ENCODE measurements around the gene TPM4. TPM values are rescaled to one million over a fixed set of nuclear protein-coding genes. Genes with fewer than 3 reads are reported as not detected.

TPM4 gene
- total and polyA plus RNA-seq, 2 of the 13 experiments (the other 11 are each of a cell fraction or from before 2014, with no cell fraction given) = 180 to 188 TPM

DNA sequence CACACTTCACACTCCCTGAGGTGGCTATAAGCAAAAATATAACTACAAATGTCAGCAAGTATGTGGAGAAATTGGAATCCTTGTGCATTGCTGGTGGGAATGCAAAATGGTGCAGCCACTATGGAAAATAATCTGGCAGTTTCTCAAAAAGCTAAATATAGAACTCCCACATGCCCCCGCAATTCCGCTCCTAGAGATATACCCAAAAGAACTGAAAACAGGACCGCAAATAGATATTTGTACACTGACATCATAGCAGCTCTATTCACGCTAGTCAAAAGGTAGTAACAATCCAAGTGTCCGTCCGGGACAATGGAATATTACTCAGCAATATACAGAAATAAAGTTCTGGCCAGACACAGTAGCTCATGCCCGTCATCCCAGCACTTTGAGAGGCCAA lies 31.5 kb upstream of the TPM4 start:
- no peak for FAIRE-seq
- DNase-seq (ENCODE audit: low spot score) = no peak
- ChIA-PET POLR2A (no interaction called here), CTCF (ENCODE audit: low intra/inter-chr PET ratio, low total read pairs) (no interaction called here)
- in situ Hi-C loops (cut with HindIII; ENCODE audit: extremely low pct_ligation_motif_present, low pct_unique_long_range_greater_than_20kb) = loop anchor here (5.0 to 25.0 kb wide), 2 partner anchors 138 to 343 kb away; no protein-coding TSS in a partner anchor
- Histone ChIP-seq H3K27ac (ENCODE audit: extremely low read length, insufficient read depth, low read length) (no peak overlapping the region), H3K9me3 (ENCODE audit: low read length) (no peaks in the 10 kb centered on the region), H2AFZ (ENCODE audit: low read length) (no peak overlapping the region), H3K9ac (ENCODE audit: insufficient read depth, low read depth, low read length) (no peak overlapping the region), H3K4me1 (ENCODE audit: insufficient read depth, low read length) (peaks cover 17% of the 10 kb centered on the region), H3K4me3 (replicated peaks in 1 of 3; ENCODE audit: insufficient read depth in 1 of 3, low read depth in 2 of 3, low read length in 3 of 3) (no peak overlapping the region), H4K20me1 (ENCODE audit: insufficient read depth, low read length) (no peaks in the 10 kb centered on the region), H3K79me2 (ENCODE audit: insufficient read depth, low read length) (no peaks in the 10 kb centered on the region), H3K4me2 (ENCODE audit: low read depth, low read length) (no peak overlapping the region), H3K36me3 (replicated peaks in 1 of 2; ENCODE audit: control insufficient read depth in 1 of 2, insufficient read depth in 2 of 2, low read length in 2 of 2) (no peaks in the 10 kb centered on the region), H3K27me3 (ENCODE audit: control insufficient read depth in 1 of 2, insufficient read depth in 2 of 2, low read length in 2 of 2) (no peaks in the 10 kb centered on the region)
- BruUV-seq (replicated peaks) = no TSS peak
- no peak for TF ChIP-seq ZNF598 (CRISPR knock-in tag; IDR thresholded peaks at IDR 0.05; ENCODE audit: borderline replicate concordance)
- TF ChIP-seq AHR (CRISPR knock-in tag; IDR thresholded peaks at IDR 0.05) = no peak
- no peak for TF ChIP-seq ZNF431 (CRISPR knock-in tag; IDR thresholded peaks at IDR 0.05; ENCODE audit: borderline replicate concordance, low read depth)
- no peak for TF ChIP-seq ZNF430 (CRISPR knock-in tag; IDR thresholded peaks at IDR 0.05)
- TF ChIP-seq ZNF547 (CRISPR knock-in tag; IDR thresholded peaks at IDR 0.05) = no peak
- no peak for TF ChIP-seq NPAS2 (CRISPR knock-in tag; IDR thresholded peaks at IDR 0.05; ENCODE audit: borderline replicate concordance)
- TF ChIP-seq, protein P1, sequence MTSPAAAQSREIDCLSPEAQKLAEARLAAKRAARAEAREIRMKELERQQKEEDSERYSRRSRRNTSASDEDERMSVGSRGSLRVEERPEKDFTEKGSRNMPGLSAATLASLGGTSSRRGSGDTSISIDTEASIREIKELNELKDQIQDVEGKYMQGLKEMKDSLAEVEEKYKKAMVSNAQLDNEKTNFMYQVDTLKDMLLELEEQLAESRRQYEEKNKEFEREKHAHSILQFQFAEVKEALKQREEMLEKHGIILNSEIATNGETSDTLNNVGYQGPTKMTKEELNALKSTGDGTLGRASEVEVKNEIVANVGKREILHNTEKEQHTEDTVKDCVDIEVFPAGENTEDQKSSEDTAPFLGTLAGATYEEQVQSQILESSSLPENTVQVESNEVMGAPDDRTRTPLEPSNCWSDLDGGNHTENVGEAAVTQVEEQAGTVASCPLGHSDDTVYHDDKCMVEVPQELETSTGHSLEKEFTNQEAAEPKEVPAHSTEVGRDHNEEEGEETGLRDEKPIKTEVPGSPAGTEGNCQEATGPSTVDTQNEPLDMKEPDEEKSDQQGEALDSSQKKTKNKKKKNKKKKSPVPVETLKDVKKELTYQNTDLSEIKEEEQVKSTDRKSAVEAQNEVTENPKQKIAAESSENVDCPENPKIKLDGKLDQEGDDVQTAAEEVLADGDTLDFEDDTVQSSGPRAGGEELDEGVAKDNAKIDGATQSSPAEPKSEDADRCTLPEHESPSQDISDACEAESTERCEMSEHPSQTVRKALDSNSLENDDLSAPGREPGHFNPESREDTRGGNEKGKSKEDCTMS (CRISPR knock-in tag; conservative IDR thresholded peaks at IDR 0.05) = no peak
- TF ChIP-seq ZNF747 (CRISPR knock-in tag; IDR thresholded peaks at IDR 0.05; ENCODE audit: borderline replicate concordance) = no peak
- no peak for TF ChIP-seq KDM5A (IDR thresholded peaks at IDR 0.05; ENCODE audit: borderline replicate concordance, low read length)
- TF ChIP-seq, protein P2, sequence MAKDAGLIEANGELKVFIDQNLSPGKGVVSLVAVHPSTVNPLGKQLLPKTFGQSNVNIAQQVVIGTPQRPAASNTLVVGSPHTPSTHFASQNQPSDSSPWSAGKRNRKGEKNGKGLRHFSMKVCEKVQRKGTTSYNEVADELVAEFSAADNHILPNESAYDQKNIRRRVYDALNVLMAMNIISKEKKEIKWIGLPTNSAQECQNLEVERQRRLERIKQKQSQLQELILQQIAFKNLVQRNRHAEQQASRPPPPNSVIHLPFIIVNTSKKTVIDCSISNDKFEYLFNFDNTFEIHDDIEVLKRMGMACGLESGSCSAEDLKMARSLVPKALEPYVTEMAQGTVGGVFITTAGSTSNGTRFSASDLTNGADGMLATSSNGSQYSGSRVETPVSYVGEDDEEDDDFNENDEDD (CRISPR knock-in tag; IDR thresholded peaks at IDR 0.05; ENCODE audit: borderline replicate concordance) = no peak
- TF ChIP-seq, protein P3, sequence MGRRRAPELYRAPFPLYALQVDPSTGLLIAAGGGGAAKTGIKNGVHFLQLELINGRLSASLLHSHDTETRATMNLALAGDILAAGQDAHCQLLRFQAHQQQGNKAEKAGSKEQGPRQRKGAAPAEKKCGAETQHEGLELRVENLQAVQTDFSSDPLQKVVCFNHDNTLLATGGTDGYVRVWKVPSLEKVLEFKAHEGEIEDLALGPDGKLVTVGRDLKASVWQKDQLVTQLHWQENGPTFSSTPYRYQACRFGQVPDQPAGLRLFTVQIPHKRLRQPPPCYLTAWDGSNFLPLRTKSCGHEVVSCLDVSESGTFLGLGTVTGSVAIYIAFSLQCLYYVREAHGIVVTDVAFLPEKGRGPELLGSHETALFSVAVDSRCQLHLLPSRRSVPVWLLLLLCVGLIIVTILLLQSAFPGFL (CRISPR knock-in tag; IDR thresholded peaks at IDR 0.05) = no peak
- TF ChIP-seq MYC (CRISPR knock-in tag; IDR thresholded peaks at IDR 0.05; ENCODE audit: borderline replicate concordance) = no peak
- no peak for TF ChIP-seq ZNF562 (CRISPR knock-in tag; IDR thresholded peaks at IDR 0.05; ENCODE audit: borderline replicate concordance)
- no peak for TF ChIP-seq NR3C1 (CRISPR knock-in tag; IDR thresholded peaks at IDR 0.05)
- TF ChIP-seq, protein P4, sequence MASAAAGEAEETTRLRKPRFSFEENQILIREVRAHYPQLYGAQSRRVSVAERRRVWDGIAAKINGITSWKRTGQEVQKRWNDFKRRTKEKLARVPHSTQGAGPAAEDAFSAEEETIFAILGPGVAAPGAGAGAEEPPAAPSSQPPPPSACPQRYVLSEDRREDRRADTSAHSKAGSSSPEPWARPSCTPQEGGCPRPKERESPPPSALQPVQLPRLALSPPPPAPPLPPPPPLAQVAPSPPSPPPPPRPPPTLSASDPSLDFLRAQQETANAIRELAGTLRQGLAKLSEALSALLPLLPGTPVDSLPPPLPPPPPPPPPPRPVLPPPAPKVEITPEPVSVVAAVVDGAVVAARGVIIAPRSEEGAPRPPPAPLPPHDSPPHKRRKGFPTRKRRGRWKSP (CRISPR knock-in tag; IDR thresholded peaks at IDR 0.05) = no peak
- ATAC-seq = no peak
- WGBS (ENCODE audit: low lambda C conversion rate) = 58% methylated on average over 7 of the region's 7 CpGs
- intact Hi-C loops (cut with micrococcal nuclease; ENCODE audit: unreplicated experiment) = no loop called here

Data from HepG2 (cell line).